ENCODE data around the gene USP47.
A peak's percentile ranks its signal among the peaks of the same experiment; 100 is the strongest.

Gene USP47

DNA sequence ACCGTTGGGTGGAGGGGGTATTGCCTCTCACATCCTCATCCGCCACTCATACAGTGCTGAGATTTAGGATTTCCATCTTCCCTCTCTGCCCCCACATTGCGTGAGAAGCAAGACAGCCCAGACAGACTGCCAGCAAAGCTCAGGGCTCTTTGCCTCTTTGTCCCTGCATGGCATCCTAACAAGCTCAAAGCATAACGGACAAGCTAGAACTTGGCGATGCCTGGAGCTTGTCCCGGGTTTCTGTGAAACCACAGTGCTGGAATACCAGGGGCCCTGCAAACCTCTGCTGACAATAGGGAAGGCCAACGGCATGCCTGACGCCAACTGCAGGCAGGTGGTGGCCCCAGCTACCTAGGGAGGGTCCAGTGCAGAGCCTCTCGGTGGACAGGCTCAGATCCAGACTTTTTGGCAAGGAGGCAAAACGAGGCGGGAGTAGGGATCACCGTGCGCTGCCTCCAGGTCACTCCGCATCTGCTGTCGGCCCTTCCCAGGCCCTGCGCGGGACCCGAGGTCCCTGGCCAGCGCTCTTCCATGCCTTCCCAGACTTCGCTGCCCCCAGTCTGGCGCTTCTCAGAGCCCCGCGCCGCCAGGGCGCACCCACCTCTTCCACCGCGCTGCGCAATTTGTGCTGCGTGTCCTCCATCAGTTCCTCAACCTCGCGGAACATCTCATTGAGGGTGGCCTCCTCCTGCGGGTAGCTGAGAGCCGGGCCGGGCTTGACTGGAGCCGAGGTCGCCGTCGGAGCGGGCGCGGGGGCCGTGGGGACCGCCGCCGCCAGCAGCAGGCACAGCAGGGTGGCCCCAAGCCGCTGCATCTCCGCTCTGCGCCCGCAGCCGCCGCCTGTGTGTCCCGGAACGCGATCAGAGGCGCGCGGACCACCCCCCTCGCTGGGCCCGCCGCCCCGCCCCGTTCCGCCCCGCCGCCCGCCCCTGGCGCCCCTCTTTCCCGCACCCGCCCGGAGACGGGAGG lies 166.3 kb downstream of the USP47 start, which contains the start of gene DKK3:
TSS of gene DKK3 (minus strand) at position 858 of the 969 bp plus-strand sequence. CDS start at position 814, 44 bp downstream.
- TF ChIP-seq, protein P1, sequence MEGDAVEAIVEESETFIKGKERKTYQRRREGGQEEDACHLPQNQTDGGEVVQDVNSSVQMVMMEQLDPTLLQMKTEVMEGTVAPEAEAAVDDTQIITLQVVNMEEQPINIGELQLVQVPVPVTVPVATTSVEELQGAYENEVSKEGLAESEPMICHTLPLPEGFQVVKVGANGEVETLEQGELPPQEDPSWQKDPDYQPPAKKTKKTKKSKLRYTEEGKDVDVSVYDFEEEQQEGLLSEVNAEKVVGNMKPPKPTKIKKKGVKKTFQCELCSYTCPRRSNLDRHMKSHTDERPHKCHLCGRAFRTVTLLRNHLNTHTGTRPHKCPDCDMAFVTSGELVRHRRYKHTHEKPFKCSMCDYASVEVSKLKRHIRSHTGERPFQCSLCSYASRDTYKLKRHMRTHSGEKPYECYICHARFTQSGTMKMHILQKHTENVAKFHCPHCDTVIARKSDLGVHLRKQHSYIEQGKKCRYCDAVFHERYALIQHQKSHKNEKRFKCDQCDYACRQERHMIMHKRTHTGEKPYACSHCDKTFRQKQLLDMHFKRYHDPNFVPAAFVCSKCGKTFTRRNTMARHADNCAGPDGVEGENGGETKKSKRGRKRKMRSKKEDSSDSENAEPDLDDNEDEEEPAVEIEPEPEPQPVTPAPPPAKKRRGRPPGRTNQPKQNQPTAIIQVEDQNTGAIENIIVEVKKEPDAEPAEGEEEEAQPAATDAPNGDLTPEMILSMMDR (IDR thresholded peaks at IDR 0.05; ENCODE audit: low read depth, low read length) = no peak

More for the DNA sequence above, 166.3 kb downstream of the USP47 start, which contains the start of gene DKK3:
- peak within 1 kb of the TSS; percentile 87 for H3K4me3 ChIP-seq (ENCODE audit: low read depth, low read length)

All from WI38 (cell line).